GM12878 (cell line): ENCODE data around the gene TNFRSF8. TPM values are rescaled to one million over a fixed set of nuclear protein-coding genes. Genes with fewer than 3 reads are reported as not detected.

ENCODE experiments used
- BHLHE40 ChIP-seq, 2 experiments: fragments of 450-650 bp in 1 of 2; IDR thresholded peaks; 2 replicates each; pipeline ENCODE4 v1.6.1; 2011 to 2017; ENCODE audit warnings: low read depth in 2 of 2, borderline replicate concordance in 1 of 2, improper control_type of control experiment in 1 of 2, low read length in 1 of 2, mild to moderate bottlenecking in 1 of 2
- CBFB ChIP-seq: IDR thresholded peaks from 2 replicates; pipeline ENCODE4 v1.6.1; 2016; ENCODE audit warnings: antibody characterized with exemption, low read depth
- CHD4 ChIP-seq: fragments of 200-600 bp; sonication (generic); IDR thresholded peaks from 2 replicates; pipeline ENCODE4 v1.6.1; 2016; ENCODE audit warnings: mild to moderate bottlenecking
- CUX1 ChIP-seq: IDR thresholded peaks from 2 replicates; pipeline ENCODE4 v1.6.1; 2012; ENCODE audit warnings: improper control_type of control experiment, low read depth, low read length; ENCODE audit not compliant: insufficient replicate concordance
- ETV6 ChIP-seq, 2 experiments: fragments of 450-650 bp in 1 of 2; IDR thresholded peaks in 1 of 2; conservative IDR thresholded peaks in 1 of 2; 2 replicates each; pipeline ENCODE4 v1.6.1; 2014; ENCODE audit warnings: antibody characterized with exemption in 1 of 2, borderline replicate concordance in 1 of 2, low read depth in 1 of 2, mild to moderate bottlenecking in 1 of 2, moderate library complexity in 1 of 2
- FOXK2 ChIP-seq: fragments of 450-650 bp; IDR thresholded peaks from 2 replicates; pipeline ENCODE4 v1.6.1; 2017; ENCODE audit warnings: mild to moderate bottlenecking, moderate library complexity
- MXI1 ChIP-seq: fragments of 150-350 bp; IDR thresholded peaks from 2 replicates; pipeline ENCODE4 v1.6.1; 2011; ENCODE audit warnings: low read depth, mild to moderate bottlenecking, inconsistent platforms, low read length, improper control_type of control experiment
- NRF1 ChIP-seq: conservative IDR thresholded peaks from 2 replicates; pipeline ENCODE4 v1.6.1; 2011; ENCODE audit warnings: mild to moderate bottlenecking, low read depth, low read length, improper control_type of control experiment
- RUNX3 ChIP-seq: IDR thresholded peaks from 2 replicates; pipeline ENCODE4 v1.6.1; 2012; ENCODE audit warnings: low read length, inconsistent platforms
- STAT3 ChIP-seq: IDR thresholded peaks from 2 replicates; pipeline ENCODE4 v1.6.1; 2011; ENCODE audit warnings: low read depth, low read length, improper control_type of control experiment
- TBL1XR1 ChIP-seq: IDR thresholded peaks from 2 replicates; pipeline ENCODE4 v1.6.1; 2012; ENCODE audit warnings: low read depth, low read length, improper control_type of control experiment
- ZBTB4 ChIP-seq: fragments of 450-650 bp; formaldehyde crosslinking; IDR thresholded peaks from 2 replicates; pipeline ENCODE4 v1.4.0; 2022; ENCODE audit warnings: mild to moderate bottlenecking, moderate library complexity
- ZNF24 ChIP-seq: fragments of 450-650 bp; IDR thresholded peaks from 2 replicates; pipeline ENCODE4 v1.6.1; 2017; ENCODE audit warnings: antibody characterized with exemption, mild to moderate bottlenecking
- ZSCAN29 ChIP-seq: fragments of 450-650 bp; IDR thresholded peaks from 2 replicates; pipeline ENCODE4 v1.6.1; 2017; ENCODE audit warnings: mild to moderate bottlenecking, moderate library complexity
- polyA plus RNA-seq, 11 experiments: library from polyadenylated mRNA; depleted of rRNA in 4 of 11; unstranded in 6 of 11; stranded (reverse) in 5 of 11; fragments of >200 nt; fragmentation: Nextera tagmentation in 4 of 11; fragmentation: Illumina TruSeq in 1 of 11; extraction: Ambion mirVana in 4 of 11; extraction: Trizol in 1 of 11; gene quantifications; 1 replicate in 1 of 11; 2 replicates in 10 of 11; pipeline versions ENCODE4 v1.2.1 to v1.2.3, GENCODE V29; 2011 to 2016; ENCODE audit warnings: inconsistent platforms in 2 of 11, missing spikeins in 2 of 11, low read depth in 1 of 11
- total RNA-seq, 4 experiments: library from RNA; depleted of rRNA in 3 of 4; stranded (reverse); fragments of >200 nt in 3 of 4; fragmentation: Illumina TruSeq in 1 of 4; extraction: Trizol in 1 of 4; gene quantifications; 2 replicates each; pipeline versions ENCODE4 v1.2.1 to v1.2.3, GENCODE V29; 2013 to 2021
- TF ChIP-seq, protein P1 (sequence below): IDR thresholded peaks from 2 replicates; pipeline ENCODE4 v1.6.1; 2012; ENCODE audit warnings: low read depth, low read length, improper control_type of control experiment
- TF ChIP-seq, protein P2 (sequence below): IDR thresholded peaks from 2 replicates; pipeline ENCODE4 v1.6.1; 2011; ENCODE audit warnings: borderline replicate concordance, low read depth, mild to moderate bottlenecking, moderate library complexity, mixed read lengths, low read length; ENCODE audit not compliant: insufficient read depth; ENCODE audit errors: extremely low read length

TNFRSF8 gene
- total and polyA plus RNA-seq, 10 of the 15 experiments (the other 5 are each of a cell fraction or from before 2014, with no cell fraction given) = 9.8 to 114 (median 58.8) TPM

DNA sequence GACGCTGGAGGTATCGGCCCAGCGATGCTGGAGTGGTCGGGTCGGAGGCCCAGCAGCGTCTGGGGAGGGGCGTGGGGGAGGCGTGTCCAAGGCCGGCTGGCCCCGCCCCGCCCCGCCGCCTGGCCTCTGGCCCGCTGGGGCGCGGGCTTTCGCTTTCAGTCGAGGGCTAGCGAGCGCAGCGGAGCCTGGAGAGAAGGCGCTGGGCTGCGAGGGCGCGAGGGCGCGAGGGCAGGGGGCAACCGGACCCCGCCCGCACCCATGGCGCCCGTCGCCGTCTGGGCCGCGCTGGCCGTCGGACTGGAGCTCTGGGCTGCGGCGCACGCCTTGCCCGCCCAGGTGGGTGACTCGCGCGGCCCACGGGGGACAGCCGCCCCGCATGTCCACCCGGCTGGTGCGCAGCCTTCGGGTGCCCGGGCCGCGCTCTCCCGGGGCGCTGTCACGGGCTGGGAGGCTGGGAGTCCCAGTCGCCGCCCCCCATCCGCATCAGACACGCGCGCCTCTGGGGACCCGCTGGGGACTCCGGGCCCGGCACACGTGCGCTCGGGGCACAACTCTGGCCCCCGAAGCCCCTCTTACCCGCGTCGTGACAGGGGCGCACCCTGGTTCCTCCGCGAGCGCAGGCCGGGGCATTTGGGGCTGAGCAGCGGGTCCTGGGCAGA, 103.9 kb downstream of the TNFRSF8 start, which contains the start of gene TNFRSF1B (continued):
- TF ChIP-seq, protein P1, sequence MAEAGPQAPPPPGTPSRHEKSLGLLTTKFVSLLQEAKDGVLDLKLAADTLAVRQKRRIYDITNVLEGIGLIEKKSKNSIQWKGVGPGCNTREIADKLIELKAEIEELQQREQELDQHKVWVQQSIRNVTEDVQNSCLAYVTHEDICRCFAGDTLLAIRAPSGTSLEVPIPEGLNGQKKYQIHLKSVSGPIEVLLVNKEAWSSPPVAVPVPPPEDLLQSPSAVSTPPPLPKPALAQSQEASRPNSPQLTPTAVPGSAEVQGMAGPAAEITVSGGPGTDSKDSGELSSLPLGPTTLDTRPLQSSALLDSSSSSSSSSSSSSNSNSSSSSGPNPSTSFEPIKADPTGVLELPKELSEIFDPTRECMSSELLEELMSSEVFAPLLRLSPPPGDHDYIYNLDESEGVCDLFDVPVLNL = 0 out of 2 replicates have a peak, but pooled peaks have one; percentile 29
- TF ChIP-seq STAT3 (no peak), CBFB (no peak), RUNX3 (no peak), FOXK2 (no peak), ZBTB4 (no peak), NRF1 (no peak), ZSCAN29 (0 out of 2 replicates have a peak, but pooled peaks have one; percentile 58), BHLHE40 (IDR thresholded peaks at IDR 0.05; ENCODE audit: borderline replicate concordance in 1 of 2, low read depth in 2 of 2, low read length in 1 of 2) (peak; percentile 34 to 85; a peak in 3 of 4 replicates), CHD4 (no peak), ETV6 (conservative IDR thresholded peaks at IDR 0.05 in 1 of 2, IDR thresholded peaks at IDR 0.05 in 1 of 2; ENCODE audit: borderline replicate concordance in 1 of 2, low read depth in 1 of 2) (no peak), CUX1 (no peak), ZNF24 (no peak), TBL1XR1 (no peak; the same call in 1 of the 2 replicates), MXI1 (no peak; the same call in 1 of the 2 replicates)
- TF ChIP-seq, protein P2, sequence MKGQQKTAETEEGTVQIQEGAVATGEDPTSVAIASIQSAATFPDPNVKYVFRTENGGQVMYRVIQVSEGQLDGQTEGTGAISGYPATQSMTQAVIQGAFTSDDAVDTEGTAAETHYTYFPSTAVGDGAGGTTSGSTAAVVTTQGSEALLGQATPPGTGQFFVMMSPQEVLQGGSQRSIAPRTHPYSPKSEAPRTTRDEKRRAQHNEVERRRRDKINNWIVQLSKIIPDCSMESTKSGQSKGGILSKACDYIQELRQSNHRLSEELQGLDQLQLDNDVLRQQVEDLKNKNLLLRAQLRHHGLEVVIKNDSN = no peak
